ENCODE results near the gene RHBDD1.

DNA sequence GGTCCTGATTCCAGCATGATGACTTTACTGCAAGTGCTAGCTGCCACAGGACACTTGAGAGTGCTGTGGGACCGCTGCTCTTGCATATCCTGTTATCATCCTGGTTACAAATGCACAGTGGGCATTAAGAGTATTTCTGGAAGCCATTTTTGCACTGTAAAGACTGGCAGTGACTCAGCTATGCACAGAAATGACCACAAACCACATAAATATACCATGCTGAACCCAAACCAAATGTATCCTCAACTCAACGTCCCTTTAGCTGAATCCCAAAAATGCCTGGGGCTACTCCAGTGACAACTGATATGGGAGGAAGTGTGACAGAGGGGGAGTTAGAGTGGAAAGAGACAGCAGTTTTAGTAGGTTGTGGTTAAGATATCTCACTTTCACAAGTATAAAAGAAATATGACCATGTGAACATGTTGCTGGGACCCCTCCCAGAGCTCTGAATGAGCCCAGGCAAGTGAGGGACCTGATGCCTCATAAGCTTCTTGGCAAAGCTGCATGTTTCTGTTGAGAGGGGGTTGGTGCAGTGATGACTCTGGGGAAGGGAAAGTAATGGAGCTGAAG lies 37.3 kb downstream of the RHBDD1 start:
- TF ChIP-seq POLR2AphosphoS5 (IDR thresholded peaks at IDR 0.05): no peak
- TF ChIP-seq, protein P1, sequence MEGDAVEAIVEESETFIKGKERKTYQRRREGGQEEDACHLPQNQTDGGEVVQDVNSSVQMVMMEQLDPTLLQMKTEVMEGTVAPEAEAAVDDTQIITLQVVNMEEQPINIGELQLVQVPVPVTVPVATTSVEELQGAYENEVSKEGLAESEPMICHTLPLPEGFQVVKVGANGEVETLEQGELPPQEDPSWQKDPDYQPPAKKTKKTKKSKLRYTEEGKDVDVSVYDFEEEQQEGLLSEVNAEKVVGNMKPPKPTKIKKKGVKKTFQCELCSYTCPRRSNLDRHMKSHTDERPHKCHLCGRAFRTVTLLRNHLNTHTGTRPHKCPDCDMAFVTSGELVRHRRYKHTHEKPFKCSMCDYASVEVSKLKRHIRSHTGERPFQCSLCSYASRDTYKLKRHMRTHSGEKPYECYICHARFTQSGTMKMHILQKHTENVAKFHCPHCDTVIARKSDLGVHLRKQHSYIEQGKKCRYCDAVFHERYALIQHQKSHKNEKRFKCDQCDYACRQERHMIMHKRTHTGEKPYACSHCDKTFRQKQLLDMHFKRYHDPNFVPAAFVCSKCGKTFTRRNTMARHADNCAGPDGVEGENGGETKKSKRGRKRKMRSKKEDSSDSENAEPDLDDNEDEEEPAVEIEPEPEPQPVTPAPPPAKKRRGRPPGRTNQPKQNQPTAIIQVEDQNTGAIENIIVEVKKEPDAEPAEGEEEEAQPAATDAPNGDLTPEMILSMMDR (IDR thresholded peaks at IDR 0.05): no peak

Data from breast epithelium (tissue), 3 donors.